COR-L47 (cell line): Measurements from ENCODE around the gene KIFC3.
"Not testable (repeated sequence)": the region's sequence is repeated elsewhere in the genome, so short reads cannot be mapped to it uniquely, and the experiment has no call there.

ENCODE experiments used
- DNase-seq: peaks from one replicate; lab custom pipeline; 2025; lab: John Stamatoyannopoulos, UW

The KIFC3 gene

DNA sequence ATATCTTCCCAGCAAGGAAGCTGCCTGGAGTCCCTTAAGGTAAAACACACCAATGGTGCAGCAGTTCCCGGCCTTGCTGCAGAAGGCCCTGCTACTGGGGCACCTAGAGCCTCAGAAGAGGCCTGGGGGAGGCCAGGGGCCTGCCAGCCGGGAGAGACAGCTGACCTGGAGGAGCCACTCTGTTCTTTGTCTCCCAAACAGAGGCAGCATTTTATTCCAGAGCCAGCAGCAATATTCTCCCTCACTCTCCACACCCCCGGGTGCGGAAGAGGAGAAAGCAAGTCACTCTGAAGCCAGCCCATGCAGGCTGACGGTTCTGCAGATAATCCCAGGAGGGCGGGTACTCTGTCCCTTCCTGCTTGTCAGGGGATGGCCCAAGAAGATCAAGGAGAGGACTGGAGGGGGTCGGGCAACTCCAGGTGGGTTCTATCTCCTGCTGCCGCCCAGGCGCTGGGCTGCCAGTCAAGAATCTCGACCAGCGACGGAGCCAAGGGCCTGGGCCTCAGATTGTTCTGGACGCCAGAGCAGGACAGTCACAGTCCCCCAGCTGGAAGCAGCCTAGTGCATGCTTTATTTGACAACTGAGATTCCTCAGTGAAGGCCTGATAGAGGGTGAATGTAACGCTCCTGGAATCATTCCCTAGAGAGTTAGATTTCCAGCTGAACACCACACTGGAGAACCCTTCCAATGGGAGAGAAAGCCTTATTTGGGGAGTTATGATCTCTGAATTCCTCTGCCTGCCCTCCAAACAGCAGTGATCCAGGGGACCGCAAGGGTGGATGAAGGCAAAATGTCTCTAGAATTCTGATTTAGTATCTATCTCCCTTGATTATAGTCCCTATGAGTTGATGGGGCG, 1.1 kb upstream of the KIFC3 start:
- DNase-seq: no peak

DNA sequence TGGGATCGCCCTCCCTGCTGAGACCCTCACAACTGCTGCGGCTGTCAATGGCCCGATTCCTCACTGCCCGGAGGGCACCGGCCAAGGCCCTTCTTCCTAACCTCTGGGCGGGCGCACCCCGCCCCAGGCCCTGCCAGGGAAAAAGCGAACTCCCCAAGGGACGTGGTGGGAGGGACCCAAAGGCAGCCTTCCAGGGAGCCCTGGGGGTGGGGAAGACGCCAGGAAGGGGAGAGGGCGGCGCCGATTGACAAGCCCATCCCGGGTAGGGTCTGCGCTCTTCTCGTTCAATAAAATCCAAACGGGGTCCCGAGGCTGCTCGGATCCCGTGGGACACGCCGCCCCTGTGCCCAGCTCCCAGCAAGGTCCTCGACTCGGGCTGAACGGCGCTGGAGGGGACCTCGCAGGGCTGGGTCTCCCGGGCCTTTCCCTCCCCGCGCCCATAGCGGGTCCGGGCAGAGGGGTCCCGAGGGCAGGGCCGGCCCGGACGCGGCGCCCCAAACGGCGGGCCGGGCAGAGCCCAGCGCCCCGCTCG, 416 bp downstream of the KIFC3 start:
- no peak for DNase-seq

DNA sequence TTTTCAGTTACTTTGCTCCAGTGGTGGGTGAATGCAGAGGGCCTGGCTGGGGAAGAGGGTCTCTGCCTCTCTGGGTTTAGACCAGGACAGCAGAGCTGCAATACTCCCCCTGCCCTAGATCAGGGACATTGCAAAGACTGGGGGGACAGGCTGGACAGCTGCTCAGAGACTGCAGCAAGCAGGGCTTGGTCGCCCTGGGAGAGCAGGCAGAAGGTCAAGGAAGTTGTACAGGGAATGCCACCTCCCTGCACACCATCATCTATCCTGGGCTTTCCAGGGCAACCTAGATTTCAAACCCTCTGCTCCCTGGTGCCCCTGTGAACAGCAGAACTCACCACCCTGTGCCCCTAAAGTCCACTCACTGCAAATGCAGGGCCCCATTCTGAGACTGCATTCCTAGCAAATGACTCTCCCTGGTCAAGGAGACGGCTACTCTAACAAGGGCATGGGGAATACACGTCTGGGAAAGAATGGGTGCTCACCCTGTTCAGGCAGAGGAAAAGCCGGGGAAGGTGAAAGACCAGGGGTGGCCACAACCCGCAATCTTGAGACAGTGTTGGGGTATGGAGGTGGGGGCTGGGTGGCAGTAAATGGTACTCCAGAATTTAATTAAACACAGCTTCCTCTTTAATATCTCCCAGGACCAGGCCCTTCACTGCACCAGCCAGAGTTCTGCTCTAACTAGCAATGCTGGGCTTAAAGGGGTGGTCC, 1.0 kb downstream of the KIFC3 start:
- DNase-seq: no peak

DNA sequence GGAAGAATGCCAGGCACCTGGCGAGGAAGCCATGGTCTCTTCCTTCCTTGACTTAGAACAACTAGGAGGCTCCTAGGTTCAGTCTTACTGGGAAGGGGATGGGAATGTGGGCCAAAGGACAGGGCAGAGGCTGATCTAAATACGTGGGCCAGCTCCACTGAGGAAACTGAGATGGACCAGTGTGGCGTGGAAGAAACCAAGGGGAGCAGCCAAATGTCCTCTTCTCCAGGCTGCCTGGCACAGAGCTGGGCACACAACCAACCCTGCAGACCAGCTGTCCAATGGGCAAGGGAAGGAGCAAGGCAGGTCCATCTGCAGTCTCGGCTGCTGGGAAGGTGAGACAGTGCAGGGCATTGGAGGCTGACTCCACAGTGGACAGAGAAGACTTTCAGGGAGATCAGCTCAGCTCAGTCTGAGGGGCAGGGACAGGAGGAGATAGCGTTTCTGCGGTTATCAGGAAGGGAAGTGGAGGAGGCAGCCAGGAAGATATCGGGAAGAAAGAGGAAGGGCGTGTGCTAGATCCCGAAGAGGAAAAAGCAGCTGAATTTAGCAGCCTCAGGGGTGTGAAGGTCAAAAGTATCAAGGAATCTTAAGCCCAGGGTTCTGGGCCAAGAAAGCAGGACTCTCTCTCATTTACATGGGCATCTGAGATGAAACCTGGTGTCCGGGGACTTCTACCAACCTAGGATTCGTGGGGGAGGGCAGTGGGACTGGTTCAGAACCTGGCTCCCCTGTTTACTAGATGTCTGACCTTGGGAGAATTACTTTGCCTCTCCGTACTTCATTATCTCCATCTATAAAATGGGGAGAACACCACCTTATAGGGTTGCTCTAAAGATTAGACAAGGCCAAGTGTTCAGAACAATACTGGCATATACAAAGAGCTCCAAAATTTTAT, 1.8 kb downstream of the KIFC3 start:
- DNase-seq: no peak

DNA sequence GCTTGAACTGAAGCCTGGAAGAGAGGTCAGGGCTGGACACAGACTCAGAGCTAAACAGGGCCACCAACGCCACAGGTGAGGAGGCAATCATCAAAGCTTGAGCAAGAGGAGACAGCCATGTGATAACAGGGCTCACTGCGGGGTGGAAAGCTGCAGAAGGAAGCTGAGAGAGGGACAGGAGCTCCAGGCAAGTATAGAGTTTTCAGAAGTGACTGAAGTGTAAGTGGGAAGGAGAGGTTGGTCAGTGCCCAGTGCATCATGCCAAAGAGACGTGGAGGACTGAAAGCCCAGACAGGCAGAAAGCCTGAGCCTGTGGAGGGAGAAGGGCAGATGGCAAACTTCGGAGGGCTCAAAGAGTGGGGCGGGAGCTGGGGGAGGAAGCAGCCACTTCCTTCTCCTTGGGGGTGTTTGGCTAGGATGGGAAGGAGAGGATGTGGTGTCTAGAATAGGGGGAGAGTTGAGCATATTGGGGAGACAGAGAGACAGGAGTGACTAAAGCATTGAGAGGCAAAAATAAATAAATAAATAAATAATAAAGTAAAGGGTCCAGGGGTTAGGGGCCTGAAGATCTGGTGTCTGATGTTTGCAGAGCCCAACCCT, 2.6 kb downstream of the KIFC3 start:
- no peak for DNase-seq

DNA sequence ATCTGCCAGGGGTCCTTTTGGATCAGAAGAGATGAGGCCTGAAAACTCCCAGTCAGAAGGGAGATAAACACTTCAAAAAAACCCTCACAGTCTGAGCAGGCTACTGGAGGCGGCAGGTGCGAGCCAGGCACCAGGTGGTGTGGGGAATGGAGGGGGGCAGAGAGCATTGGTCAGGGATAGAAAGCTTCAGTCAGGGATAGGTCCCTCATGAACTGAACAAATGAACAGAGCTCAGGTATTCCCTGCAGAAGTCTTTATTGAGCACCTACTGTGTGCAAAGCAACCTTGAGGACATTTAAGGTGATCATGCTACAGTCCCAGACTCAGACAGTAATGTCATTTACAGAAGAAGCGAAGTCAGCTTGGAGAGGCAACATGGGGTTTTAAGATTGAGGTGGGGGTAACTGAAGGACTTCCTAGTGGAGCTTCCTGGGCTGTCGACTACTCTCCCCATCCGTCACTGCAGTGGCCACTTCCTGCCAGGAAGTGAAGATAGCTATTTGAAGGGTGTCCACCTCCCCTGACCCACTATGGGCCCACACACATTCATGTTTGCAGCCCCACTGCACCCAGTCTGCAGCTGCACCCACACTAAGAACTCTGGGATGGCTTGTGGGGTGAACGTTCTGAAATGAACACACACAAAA, 3.2 kb downstream of the KIFC3 start:
- DNase-seq: peak; percentile 17

DNA sequence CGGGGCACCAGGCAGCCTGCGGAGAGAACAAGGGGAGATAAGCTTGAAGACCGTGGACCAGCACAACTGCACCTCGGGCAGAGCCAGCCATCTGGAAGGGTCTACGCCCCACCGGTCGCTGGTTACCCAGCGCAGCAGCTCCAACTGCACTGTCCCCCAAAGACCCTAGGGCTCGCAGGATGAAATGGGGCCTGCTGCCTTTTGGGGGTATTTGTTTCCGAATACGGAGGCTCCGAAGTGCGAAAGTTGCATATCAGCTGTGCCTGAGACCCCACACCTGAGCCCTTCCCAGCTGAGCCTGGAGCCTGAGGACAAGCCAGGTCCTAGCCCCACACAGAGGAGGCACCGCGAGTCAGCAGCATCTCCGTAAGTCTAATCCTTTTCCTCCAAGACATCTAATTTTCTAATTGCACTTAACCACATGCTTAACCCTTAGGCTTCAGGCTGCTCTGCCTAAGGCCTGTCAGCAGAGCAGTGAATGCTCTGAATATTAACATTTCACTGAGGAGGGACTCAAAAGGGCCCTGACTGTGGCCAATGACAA, 4.0 kb downstream of the KIFC3 start:
- no peak for DNase-seq

DNA sequence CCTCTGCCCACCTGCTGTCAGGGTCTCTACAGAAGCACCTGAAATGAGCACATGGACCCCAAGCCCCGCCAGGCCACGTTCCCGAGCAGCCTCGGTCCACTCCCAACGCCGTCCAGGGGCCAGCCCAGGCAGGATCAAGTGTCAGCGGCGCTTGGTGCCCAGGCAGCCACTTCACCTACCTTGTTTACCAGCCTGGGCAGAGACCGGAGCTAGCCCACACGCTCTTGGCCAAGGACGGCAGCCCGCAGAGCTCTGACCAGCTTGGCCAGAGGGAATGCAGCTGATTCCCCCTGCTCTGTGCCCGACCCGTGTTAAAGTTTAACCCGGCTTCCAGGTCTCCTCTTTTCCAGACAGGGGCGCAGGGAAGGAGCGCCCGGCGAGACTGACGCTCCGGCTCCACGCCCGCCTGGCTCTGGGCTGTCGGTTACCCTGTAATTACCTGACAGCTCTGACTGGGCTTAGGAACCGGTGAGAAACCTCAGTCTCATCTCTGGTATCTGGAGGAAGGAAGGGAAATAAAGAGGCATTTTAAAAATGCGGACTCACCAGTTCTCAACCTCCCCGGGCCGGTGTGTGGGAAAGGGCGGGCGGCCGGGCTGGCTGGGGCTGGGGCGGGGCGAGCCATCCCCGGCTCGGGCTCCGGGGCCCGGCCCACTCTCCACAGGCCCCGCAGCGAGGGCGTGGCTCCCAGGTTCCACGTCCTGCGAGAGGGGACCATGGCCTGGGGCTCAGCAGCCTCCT, 4.6 kb downstream of the KIFC3 start:
- DNase-seq: no peak

DNA sequence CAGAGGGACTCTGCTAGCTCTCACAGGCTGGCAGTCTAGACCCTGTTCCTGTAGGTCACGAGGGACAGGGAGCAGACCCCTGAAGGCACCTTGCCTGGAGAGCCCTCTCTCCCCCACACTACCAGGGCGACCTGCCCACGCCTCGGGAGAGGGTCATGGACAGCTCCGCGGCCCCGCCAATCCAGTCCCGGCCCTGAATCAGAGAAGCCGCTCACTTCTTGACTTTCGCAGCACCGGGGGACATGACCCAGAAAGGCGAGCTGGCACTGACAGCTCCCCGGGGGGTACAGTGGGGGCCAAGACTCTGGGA, 5.1 kb downstream of the KIFC3 start:
- DNase-seq: no peak

DNA sequence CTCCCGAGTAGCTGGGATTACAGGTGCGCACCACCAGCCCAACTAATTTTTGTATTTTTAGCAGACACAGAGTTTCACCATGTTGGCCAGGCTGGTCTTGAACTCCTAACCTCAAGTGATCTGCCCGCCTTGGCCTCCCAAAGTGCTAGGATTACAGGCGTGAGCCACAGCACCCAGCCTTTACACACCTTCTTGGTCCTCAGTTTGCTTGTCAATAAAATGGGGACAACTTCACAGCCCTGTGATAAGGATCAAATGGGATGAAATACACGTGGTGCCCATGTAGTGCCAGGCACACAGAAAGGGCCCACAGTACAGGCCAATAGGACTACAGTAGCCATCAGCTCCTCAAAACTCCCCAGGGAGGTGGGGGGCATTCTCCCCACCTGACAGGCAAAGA, 6.3 kb downstream of the KIFC3 start:
- not testable (repeated sequence) for DNase-seq

DNA sequence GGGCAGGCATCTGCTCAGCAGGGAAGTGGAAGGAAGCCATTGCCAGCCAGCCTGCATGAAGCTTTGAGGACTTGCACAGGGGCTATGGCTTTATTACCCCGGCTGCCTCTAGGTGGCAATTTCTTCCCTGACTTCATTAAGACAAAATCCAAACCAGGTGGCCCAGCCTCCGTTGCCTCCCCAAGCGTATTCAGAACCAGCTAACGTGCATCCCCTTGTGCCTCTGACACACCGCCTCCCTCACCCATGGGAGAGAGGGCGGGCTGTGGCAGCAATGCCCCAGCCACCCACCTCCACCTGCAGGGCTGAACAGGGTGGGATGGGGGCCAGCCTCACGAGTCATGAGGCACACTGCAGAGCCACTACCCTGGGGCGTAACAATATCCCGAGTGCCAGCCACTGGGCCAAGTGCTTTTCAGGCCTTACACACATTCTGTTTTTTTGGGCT, 6.8 kb downstream of the KIFC3 start:
- peak; percentile 63 for DNase-seq

DNA sequence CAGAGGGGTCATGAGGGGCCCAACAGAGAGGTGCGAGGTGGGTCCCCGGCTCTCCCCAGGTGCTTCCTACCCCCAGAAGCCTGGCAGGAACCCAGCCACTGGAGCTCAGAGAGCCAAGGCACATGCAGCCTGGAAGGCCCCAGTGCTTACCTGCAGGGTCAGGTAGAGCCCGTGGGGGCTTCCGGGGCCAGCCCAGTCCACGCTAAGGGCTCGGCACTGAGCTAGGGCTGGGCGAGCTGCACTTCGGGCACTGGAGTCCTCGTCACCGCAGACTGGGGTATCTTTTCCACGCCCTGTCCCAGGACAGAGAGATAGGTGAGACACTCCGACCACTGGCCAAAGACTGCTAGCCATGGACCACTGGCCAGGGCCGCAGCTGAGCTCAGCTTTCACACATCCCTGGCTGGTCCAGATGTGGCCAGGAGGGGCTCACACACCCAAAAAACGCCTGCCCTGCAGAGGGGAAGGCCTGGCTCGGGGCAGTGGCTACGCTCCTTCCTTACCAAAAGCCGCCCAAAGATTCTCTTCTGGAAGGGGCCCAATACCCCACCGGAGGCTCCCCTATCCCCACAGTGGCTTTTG, 7.4 kb downstream of the KIFC3 start:
- DNase-seq: no peak

DNA sequence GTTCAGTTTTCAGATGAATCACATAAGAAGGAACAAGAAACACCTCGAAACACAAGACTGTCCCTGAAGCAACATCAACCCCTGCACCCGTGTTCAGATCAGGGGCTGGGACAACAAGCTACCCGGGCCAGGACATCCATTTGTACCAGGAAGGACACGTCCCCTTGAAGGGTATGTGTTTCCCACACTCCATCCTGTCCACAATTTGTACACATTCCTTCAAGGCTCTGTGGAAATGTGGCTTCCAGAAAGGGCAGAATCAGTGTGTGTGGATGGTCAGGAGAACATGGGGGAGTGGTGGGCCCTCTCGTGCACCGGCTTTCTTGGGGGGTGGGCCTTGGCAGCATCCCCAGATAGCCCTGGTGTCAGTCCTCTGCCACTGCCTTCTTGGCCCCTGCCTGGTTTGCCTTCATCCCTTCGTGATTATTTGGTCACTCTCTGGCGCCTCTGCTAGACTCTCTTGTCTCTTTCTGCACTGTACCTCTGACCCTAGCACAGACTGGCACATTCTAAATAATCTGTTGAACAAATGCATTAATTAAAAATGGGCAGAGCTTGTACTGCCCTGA, 10.3 kb downstream of the KIFC3 start:
- no peak for DNase-seq

DNA sequence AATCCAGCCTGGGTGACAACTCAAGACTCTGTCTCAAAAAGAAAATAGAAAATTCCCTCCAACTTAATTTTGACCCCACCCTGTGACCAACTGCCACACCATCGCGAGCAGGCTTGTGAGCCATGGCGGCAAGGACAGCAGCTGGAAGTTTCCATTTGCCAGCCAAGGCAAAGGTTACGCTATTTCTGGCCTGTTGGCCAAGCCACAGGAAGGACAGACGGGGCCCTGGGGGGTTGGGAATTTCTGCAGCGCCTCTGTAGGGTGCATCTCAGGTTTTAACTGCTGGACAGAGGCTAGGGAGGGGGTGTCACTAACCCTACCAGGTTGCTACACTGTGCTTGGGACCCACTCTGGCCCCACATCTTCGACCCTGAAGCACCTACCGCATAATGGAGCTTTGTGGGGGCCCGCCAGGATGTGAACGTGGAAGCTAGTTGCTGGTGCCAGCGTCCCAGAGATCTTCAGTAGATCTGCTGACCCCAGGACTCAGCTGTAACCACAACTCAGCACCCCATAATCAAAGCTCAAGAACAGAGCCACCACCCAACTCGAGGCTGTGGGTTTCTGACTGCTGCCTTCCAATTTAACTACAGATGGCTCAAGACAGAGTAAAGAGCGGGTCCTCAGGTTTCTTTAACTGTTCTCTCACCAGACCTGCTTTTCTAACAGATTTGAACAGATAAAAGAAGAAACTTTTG, 10.9 kb downstream of the KIFC3 start:
- DNase-seq: no peak

DNA sequence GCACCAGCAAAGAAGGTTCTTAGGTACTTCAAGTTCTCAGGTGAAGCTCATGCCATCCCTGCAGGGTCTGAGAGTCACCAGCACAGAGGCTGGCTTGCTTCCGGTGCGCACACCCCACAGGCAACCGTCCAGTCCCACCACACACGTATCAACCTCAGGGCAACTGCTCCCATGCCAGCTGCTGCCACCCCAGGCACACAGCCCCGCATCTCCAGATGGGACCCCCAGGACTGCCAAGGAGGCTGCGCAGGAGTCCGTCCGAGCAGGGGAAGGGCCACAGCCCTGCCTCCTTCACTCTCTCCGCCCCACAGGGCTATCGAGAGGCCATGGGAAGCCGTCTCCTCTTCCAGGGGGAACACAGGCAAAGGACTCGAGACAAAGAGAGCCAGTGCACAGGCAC, 13.3 kb downstream of the KIFC3 start:
- no peak for DNase-seq

DNA sequence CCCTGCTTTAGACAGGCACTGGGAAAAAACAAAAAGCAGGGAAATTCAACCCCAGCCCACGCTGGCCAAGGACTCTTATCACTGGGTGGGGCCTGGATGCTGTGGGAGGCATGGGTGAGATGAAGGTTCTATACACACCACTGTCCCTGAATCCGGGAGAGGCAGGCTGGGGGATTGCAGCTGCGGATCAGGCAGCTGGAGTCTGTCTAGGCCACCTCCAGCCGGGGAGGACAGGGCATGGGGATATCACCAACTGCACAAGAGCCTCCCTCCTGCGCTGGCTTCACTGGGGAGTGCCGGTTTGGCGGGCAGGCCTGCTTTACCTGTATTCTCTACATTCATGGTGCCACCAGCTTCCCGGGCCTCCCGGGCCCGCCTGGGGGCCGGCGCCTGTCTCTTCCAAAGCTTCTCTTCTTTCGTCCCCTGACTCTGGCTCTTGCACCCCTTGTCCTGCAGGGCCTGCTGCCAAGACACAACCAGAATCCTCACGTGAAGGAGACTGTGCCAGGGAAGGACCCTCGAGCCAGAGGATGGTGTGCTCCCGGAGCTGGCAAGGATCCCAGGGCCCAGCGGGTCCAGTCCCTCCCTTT, 13.9 kb downstream of the KIFC3 start:
- peak; percentile 83 for DNase-seq

DNA sequence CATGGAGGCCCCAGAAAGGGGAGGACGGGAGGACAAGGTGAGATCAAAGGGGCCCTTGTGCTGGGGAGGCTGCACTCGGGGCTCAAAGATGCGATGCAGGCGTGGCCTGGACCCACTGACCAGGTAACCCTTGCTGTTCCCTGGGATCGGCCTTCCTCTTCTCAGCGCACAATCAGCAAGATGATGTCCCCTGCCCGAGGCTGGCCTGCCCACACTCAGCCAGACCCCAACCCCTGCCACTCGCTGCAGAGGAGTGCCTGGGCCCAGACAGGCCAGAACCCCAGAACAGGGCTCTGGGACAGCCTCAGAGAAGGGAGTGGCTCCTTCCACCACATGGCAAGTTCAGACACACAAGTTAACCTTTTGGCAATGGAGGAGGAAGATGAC, 14.8 kb downstream of the KIFC3 start:
- DNase-seq: no peak

DNA sequence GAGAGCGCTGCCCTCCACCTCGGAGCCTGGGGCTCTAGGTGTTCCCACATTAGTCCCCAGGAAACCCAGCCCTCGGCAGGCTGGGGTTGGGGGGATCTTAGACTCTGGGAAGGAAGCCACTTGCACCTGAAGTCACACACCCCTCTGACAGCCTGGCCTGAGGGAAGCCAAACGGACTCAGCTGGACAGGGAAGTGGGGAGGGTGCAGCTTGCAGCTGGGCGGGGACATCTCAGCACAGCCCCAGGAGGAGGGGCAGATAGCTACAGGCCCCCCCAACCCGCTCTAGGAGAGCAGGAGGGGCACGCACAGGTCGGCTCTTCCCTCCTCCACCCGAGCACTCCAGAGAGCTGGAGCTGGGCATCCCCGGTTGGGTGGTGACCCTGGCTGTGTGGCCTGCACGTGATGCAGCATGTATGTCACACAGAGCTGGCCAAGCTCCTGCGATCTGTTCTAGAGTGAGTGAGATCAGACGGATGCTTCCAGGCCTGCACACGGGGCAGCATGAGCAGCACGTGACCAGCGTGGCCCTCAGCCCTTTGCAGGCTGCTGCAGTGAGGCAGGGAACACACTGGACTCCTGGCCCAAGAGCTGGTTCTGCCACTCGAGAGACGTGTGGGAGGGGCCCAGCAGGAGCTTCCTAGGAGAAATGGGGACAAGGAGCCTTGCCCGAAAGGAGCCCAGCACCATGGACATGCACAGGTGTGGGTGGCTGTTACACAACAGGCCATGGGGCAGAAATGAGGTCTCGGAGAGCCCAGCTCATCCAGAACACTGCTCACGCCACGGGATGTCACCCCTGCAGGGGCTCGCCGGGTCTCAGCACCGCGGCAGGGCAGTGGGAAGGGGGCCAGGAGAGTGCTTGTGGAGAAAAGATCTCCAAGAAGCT, 15.4 kb downstream of the KIFC3 start:
- DNase-seq: no peak
